Panc1 (cell line): ENCODE results near the gene CD84. TPM values are rescaled to one million over a fixed set of nuclear protein-coding genes. Genes with fewer than 3 reads are reported as not detected.

Source experiments
- ATAC-seq: fragments of 200-7000 bp; cut with Tn5 transposase; 2 replicates; pipeline ENCODE4 v1.9.1; 2020; ENCODE audit warnings: mild to moderate bottlenecking, moderate library complexity
- BruUV-seq: library from RNA; stranded (reverse); fragments of 400-500 nt; replicated peaks from 2 replicates; lab custom pipeline; 2021; lab: Mats Ljungman, UMichigan
- CTCF ChIA-PET: fragments of 300-600 bp; sonication (Branson Sonifier 250); formaldehyde crosslinking; loops from one replicate; lab custom pipeline; 2022; ENCODE audit warnings: antibody characterized with exemption; lab: Charles Lee
- POLR2A ChIA-PET: fragments of 300-600 bp; sonication (Branson Sonifier 250); formaldehyde crosslinking; loops from one replicate; lab custom pipeline; 2022; ENCODE audit warnings: antibody characterized with exemption; lab: Charles Lee
- DNase-seq: peaks from one replicate; pipeline ENCODE4 v3.0.0-alpha.2; 2010; ENCODE audit warnings: low read depth, low spot score
- H3K27ac ChIP-seq: 2 replicates; pipeline ENCODE4 v1.5.1; 2011; ENCODE audit warnings: mild to moderate bottlenecking, low read length, inconsistent platforms
- H3K27me3 ChIP-seq: fragments of 200-500 bp; sonication (Bioruptor generic); 2 replicates; pipeline ENCODE4 v1.6.0; 2014; ENCODE audit warnings: low read length, inconsistent platforms; ENCODE audit not compliant: control insufficient read depth, insufficient read depth
- H3K36me3 ChIP-seq: fragments of 200-500 bp; sonication (Bioruptor generic); 2 replicates; pipeline ENCODE4 v1.5.1; 2014; ENCODE audit warnings: inconsistent platforms, mild to moderate bottlenecking, low read length, moderate library complexity; ENCODE audit not compliant: control insufficient read depth, insufficient read depth
- H3K4me1 ChIP-seq: 2 replicates; pipeline ENCODE4 v1.5.1; 2011; ENCODE audit warnings: inconsistent platforms, mild to moderate bottlenecking, low read length, moderate library complexity; ENCODE audit not compliant: control insufficient read depth, insufficient read depth
- H3K4me3 ChIP-seq, 2 experiments: 2 replicates each; pipeline ENCODE4 v1.5.1; 2011 to 2012; ENCODE audit warnings: low read depth in 2 of 2, low read length in 2 of 2, mild to moderate bottlenecking in 2 of 2, inconsistent platforms in 1 of 2, moderate library complexity in 1 of 2
- H3K9me3 ChIP-seq: fragments of 200-500 bp; sonication (Bioruptor generic); 2 replicates; pipeline ENCODE4 v1.5.1; 2014; ENCODE audit warnings: low read depth, mild to moderate bottlenecking, inconsistent platforms, low read length, moderate library complexity; ENCODE audit not compliant: control insufficient read depth, insufficient read depth
- CTCF ChIP-seq: fragments of 450-650 bp; IDR thresholded peaks from 2 replicates; pipeline ENCODE4 v1.5.1; 2017; ENCODE audit warnings: mild to moderate bottlenecking
- POLR2AphosphoS5 ChIP-seq: IDR thresholded peaks from 2 replicates; pipeline ENCODE4 v1.6.1; 2012; ENCODE audit warnings: mild to moderate bottlenecking, low read depth, low read length, moderate library complexity
- SIN3A ChIP-seq: IDR thresholded peaks from 2 replicates; pipeline ENCODE4 v1.6.1; 2012; ENCODE audit warnings: low read depth, mild to moderate bottlenecking, low read length, moderate library complexity, borderline replicate concordance; ENCODE audit not compliant: insufficient read depth
- TCF7L2 ChIP-seq: IDR thresholded peaks from 2 replicates; pipeline ENCODE4 v1.6.1; 2011; ENCODE audit warnings: mild to moderate bottlenecking, low read depth, low read length, inconsistent platforms
- in situ Hi-C: cut with HindIII; loops from 2 replicates; pipeline ENCODE4 v1.10.0; 2016; ENCODE audit warnings: low sequenced_read_pairs, low pct_unique_long_range_greater_than_20kb
- intact Hi-C: fragments of 100-400 bp; cut with micrococcal nuclease; formaldehyde crosslinking; loops from one replicate; pipeline ENCODE4 v1.10.0; 2022; ENCODE audit not compliant: unreplicated experiment
- total RNA-seq: library from RNA; stranded (reverse); gene quantifications from one replicate; pipeline ENCODE4 v1.2.1, GENCODE V29; 2021; ENCODE audit not compliant: unreplicated experiment
- TF ChIP-seq, protein P1 (sequence below), 2 experiments: IDR thresholded peaks; 2 replicates each; pipeline ENCODE4 v1.6.1; 2011 to 2012; ENCODE audit warnings: low read depth in 2 of 2, control low read depth in 1 of 2, low read length in 1 of 2, mild to moderate bottlenecking in 1 of 2, moderate library complexity in 1 of 2; ENCODE audit not compliant: insufficient read depth in 1 of 2

Gene CD84
- total RNA-seq, 1 experiment from 2014 or later = 0.26 TPM

GRCh38 chr1:160549665-160550006 is 29.7 kb downstream of the CD84 start:
- ATAC-seq (no peak), DNase-seq (no peak)
- Histone ChIP-seq H3K4me1 (no peaks in the 10 kb centered on the region), H3K36me3 (no peaks in the 10 kb centered on the region), H3K4me3 (no peak overlapping the region), H3K27ac (no peak overlapping the region), H3K9me3 (no peaks in the 10 kb centered on the region), H3K27me3 (no peaks in the 10 kb centered on the region; the same call in none of the 2 replicates)
- in situ Hi-C loops = no loop called here
- intact Hi-C loops = no loop called here
- TF ChIP-seq, protein P1, sequence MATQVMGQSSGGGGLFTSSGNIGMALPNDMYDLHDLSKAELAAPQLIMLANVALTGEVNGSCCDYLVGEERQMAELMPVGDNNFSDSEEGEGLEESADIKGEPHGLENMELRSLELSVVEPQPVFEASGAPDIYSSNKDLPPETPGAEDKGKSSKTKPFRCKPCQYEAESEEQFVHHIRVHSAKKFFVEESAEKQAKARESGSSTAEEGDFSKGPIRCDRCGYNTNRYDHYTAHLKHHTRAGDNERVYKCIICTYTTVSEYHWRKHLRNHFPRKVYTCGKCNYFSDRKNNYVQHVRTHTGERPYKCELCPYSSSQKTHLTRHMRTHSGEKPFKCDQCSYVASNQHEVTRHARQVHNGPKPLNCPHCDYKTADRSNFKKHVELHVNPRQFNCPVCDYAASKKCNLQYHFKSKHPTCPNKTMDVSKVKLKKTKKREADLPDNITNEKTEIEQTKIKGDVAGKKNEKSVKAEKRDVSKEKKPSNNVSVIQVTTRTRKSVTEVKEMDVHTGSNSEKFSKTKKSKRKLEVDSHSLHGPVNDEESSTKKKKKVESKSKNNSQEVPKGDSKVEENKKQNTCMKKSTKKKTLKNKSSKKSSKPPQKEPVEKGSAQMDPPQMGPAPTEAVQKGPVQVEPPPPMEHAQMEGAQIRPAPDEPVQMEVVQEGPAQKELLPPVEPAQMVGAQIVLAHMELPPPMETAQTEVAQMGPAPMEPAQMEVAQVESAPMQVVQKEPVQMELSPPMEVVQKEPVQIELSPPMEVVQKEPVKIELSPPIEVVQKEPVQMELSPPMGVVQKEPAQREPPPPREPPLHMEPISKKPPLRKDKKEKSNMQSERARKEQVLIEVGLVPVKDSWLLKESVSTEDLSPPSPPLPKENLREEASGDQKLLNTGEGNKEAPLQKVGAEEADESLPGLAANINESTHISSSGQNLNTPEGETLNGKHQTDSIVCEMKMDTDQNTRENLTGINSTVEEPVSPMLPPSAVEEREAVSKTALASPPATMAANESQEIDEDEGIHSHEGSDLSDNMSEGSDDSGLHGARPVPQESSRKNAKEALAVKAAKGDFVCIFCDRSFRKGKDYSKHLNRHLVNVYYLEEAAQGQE (IDR thresholded peaks at IDR 0.05; ENCODE audit: insufficient read depth in 1 of 2, low read depth in 2 of 2, low read length in 1 of 2) = no peak
- TF ChIP-seq SIN3A (no peak), POLR2AphosphoS5 (no peak), TCF7L2 (no peak), CTCF (no peak)
- CTCF ChIA-PET = no interaction called here
- POLR2A ChIA-PET = no interaction called here
- BruUV-seq = no TSS peak

- CTCF ChIA-PET = interaction anchor here (0.6 kb wide), 1 partner anchor 26 kb away, joined by 3 read pairs; the partner anchor contains the start of gene SLAMF6
- intact Hi-C loops = no loop called here
Observed at GRCh38 chr1:160548960-160549664, 30.2 kb downstream of the CD84 start.

More at GRCh38 chr1:160548960-160549664, 30.2 kb downstream of the CD84 start:
- Histone ChIP-seq H3K27ac (no peak overlapping the region), H3K9me3 (no peaks in the 10 kb centered on the region), H3K27me3 (no peaks in the 10 kb centered on the region), H3K36me3 (no peaks in the 10 kb centered on the region), H3K4me1 (no peaks in the 10 kb centered on the region), H3K4me3 (no peak overlapping the region)
- no TSS peak for BruUV-seq
- in situ Hi-C loops = no loop called here
- TF ChIP-seq POLR2AphosphoS5 (no peak), CTCF (no peak), SIN3A (no peak), TCF7L2 (no peak)
- TF ChIP-seq, protein P1 (IDR thresholded peaks at IDR 0.05; ENCODE audit: insufficient read depth in 1 of 2, low read depth in 2 of 2, low read length in 1 of 2) = no peak
- DNase-seq = no peak
- no peak for ATAC-seq
- POLR2A ChIA-PET = no interaction called here
